RCC 7860 (cell line): Measurements from ENCODE around the gene PIGK.
"Not testable (repeated sequence)": the region's sequence is repeated elsewhere in the genome, so short reads cannot be mapped to it uniquely, and the experiment has no call there.

Experiments
- DNase-seq: peaks from one replicate; pipeline ENCODE4 v3.0.0-alpha.2; 2015; ENCODE audit warnings: low spot score
- FAIRE-seq: peaks from 2 replicates; lab custom pipeline; 2012; peaks lifted over from hg19 to GRCh38; lab: Jason Lieb, UNC

The PIGK gene

GRCh38 chr1:77219166-77219887 is at the start of gene PIGK:
Gene PIGK (minus strand): TSS chr1:77219430. CDS start chr1:77219402, 28 bp downstream.
- FAIRE-seq (peak; percentile 84), DNase-seq (peak; percentile 81)

- DNase-seq (no peak), FAIRE-seq (no peak)
These were observed 47.8 kb upstream of the PIGK start for GRCh38 chr1:77267035-77267434.

- FAIRE-seq: no peak
- no peak for DNase-seq
These were observed 46.0 kb upstream of the PIGK start for GRCh38 chr1:77265180-77265579.

GRCh38 chr1:77263708-77264107 is 44.5 kb upstream of the PIGK start:
- no peak for FAIRE-seq
- DNase-seq: no peak

GRCh38 chr1:77253211-77253610 is 34.0 kb upstream of the PIGK start:
- FAIRE-seq: no peak
- DNase-seq: no peak

- DNase-seq (no peak), FAIRE-seq (no peak)
These were observed 30.9 kb upstream of the PIGK start for GRCh38 chr1:77250126-77250525.

- FAIRE-seq: no peak
- no peak for DNase-seq
These were observed 26.6 kb upstream of the PIGK start for GRCh38 chr1:77245830-77246229.

- FAIRE-seq (no peak), DNase-seq (no peak)
These were observed 20.1 kb upstream of the PIGK start for GRCh38 chr1:77239311-77239710.

- no peak for DNase-seq
- no peak for FAIRE-seq
These were observed 19.2 kb upstream of the PIGK start for GRCh38 chr1:77238462-77238861.

GRCh38 chr1:77234943-77235342 is 15.7 kb upstream of the PIGK start:
- FAIRE-seq (no peak), DNase-seq (no peak)

- FAIRE-seq (no peak), DNase-seq (no peak)
These were observed 14.9 kb upstream of the PIGK start for GRCh38 chr1:77234096-77234495.

- no peak for FAIRE-seq
- no peak for DNase-seq
These were observed 13.6 kb upstream of the PIGK start for GRCh38 chr1:77232829-77233228.

GRCh38 chr1:77230051-77230450 is 10.8 kb upstream of the PIGK start:
- FAIRE-seq: peak; percentile 98
- DNase-seq: peak; percentile 72

- DNase-seq (no peak), FAIRE-seq (peak; percentile 12)
These were observed 9.6 kb upstream of the PIGK start for GRCh38 chr1:77228836-77229235.

GRCh38 chr1:77227381-77227780 is 8.2 kb upstream of the PIGK start:
- DNase-seq: no peak
- FAIRE-seq: no peak

GRCh38 chr1:77222496-77222895 is 3.3 kb upstream of the PIGK start:
- no peak for DNase-seq
- no peak for FAIRE-seq

- peak; percentile 56 for DNase-seq
These were observed 1.6 kb upstream of the PIGK start for GRCh38 chr1:77220687-77221463.

GRCh38 chr1:77218477-77219165 is 609 bp downstream of the PIGK start:
- DNase-seq (no peak), FAIRE-seq (no peak)

More at GRCh38 chr1:77220687-77221463, 1.6 kb upstream of the PIGK start:
- FAIRE-seq: peak; percentile 81

- DNase-seq, FAIRE-seq: not testable (repeated sequence)
These were observed 15.2 kb downstream of the PIGK start for GRCh38 chr1:77204043-77204442.

- no peak for DNase-seq
- FAIRE-seq: no peak
These were observed 16.5 kb downstream of the PIGK start for GRCh38 chr1:77202751-77203150.

GRCh38 chr1:77200806-77201205 is 18.4 kb downstream of the PIGK start:
- DNase-seq: no peak
- FAIRE-seq: no peak

- DNase-seq (no peak), FAIRE-seq (peak; percentile 18)
These were observed 18.9 kb downstream of the PIGK start for GRCh38 chr1:77200293-77200692.
